WI38 (cell line): ENCODE results near the gene PRR3.

Experiments
- H3K4me3 ChIP-seq: 2 replicates; pipeline ENCODE4 v1.5.1; 2011; ENCODE audit warnings: low read depth, mild to moderate bottlenecking, control low read depth, low read length
- CTCF ChIP-seq: IDR thresholded peaks from 2 replicates; pipeline ENCODE4 v1.5.1; 2012; ENCODE audit warnings: low read depth, mild to moderate bottlenecking, control low read depth, low read length

The PRR3 gene, protein sequence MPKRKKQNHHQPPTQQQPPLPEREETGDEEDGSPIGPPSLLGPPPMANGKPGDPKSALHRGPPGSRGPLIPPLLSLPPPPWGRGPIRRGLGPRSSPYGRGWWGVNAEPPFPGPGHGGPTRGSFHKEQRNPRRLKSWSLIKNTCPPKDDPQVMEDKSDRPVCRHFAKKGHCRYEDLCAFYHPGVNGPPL

DNA sequence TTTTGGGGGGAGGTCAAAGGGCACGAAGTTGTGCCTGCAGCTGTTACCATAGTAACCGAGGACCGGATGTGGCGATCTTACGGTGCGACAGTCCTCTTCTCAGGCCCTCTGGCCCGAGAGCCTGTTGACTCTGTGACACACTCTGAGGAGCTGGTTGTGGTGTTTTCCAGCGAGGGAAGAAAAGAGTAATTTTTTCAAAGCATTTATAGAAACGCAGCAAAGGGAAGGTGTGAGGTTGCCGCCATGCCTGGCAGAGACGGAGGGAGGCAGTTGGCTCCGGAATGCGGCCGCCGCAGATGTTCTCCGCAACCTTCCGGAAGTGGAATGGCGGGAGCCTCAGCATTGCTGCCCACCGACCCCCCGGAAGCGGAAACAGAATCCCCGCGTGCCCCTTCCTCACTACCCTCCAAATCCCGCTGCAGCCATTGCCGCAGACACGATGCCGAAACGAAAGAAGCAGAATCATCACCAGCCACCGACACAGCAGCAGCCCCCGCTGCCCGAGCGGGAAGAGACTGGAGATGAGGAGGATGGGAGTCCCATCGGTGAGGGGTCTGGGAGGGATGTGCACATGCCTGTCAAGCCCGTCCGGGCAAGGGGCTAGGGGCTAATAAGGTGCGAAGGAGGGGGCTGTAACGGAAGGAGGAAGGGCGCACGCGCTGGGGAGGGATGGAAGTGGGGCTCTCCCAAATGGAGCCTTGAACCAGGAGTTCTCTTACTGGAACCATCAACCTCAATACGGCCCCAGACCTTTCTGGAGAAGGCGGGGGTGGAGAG lies at the start of gene PRR3:
TSS of gene PRR3 (plus strand) at position 390 of the 777 bp plus-strand sequence. CDS start at position 440, 50 bp downstream.
- TF ChIP-seq CTCF: no peak
- H3K4me3 ChIP-seq: peak within 1 kb of the TSS; percentile 98

GRCh38 chr6:30507849-30508827 lies 49.0 kb upstream of the PRR3 start:
- no peak overlapping the region for H3K4me3 ChIP-seq
- no peak for TF ChIP-seq CTCF

DNA sequence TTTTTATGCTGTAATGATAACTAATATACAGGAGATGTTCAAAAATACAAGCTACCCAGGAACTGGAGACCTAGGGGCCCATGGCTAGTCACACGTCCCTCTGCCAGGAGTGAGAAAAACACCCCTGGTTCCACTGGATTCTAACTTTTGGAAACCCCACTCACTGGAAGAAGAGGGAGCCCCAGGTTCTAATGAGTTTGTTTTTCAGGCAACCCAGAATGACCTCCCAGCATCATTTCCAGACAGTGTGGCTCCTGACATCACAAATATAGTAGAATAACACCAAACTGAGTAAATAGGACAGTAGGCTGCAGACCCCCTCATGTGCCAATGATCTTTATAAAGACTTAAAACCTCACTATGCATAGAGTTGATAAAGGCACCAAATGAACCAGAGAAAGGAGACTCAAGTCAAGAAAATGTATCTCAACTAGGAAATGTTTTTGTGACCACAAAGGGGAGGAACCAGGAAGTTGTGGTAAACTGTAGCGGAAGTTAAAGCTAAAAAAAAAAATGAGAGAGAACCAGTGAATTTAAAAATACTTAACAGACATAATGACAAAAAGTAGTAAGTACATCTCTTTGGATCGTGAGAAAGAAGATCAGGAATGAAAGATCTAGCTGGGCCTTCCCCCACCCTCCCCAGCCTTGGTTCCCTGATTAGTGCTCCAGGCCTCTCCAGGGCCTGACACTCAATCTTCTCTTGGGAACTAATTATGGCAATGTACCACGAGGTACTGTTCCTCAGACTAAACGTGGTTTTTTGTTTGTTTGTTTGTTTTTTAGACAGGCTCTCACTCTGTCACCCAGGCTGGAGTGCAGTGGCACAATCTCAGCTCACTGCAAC lies 48.0 kb upstream of the PRR3 start:
- TF ChIP-seq CTCF: no peak
- no peak overlapping the region for H3K4me3 ChIP-seq

GRCh38 chr6:30510419-30511168 lies 46.5 kb upstream of the PRR3 start:
- no peak for TF ChIP-seq CTCF
- no peak overlapping the region for H3K4me3 ChIP-seq

DNA sequence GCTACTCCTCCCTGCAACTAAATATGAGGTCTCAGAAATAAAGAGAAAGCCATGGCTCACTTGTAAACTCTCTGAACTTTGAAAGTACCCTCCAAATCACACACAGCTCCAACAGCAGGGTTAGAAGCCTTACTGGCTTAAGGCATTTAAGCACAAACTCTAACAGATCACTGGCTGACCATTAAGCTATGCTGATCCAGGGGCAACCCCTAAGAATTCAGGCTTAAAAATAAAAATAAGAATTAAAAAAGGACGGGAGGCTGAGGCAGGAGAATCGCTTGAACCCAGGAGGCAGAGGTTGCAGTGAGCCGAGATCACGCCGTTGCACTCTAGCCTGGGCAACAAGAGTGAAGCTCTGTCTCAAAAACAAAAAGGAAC lies 45.9 kb upstream of the PRR3 start:
- no peak overlapping the region for H3K4me3 ChIP-seq
- no peak for TF ChIP-seq CTCF

GRCh38 chr6:30513451-30513850 lies 43.6 kb upstream of the PRR3 start:
- H3K4me3 ChIP-seq: no peak overlapping the region
- no peak for TF ChIP-seq CTCF
